Activated T-cell treated with anti-CD3 and anti-CD28 coated beads, Interleukin-2, amount 50 U/mL, for 48 hours (primary cell): Measurements from ENCODE around the gene SCNN1G.
A peak's percentile ranks its signal among the peaks of the same experiment; 100 is the strongest.
"Not testable (repeated sequence)": the region's sequence is repeated elsewhere in the genome, so short reads cannot be mapped to it uniquely, and the experiment has no call there.

Experiments used
- DNase-seq, 2 experiments: peaks; one replicate each; pipeline ENCODE4 v3.0.0-alpha.2; 2020

The SCNN1G gene, protein sequence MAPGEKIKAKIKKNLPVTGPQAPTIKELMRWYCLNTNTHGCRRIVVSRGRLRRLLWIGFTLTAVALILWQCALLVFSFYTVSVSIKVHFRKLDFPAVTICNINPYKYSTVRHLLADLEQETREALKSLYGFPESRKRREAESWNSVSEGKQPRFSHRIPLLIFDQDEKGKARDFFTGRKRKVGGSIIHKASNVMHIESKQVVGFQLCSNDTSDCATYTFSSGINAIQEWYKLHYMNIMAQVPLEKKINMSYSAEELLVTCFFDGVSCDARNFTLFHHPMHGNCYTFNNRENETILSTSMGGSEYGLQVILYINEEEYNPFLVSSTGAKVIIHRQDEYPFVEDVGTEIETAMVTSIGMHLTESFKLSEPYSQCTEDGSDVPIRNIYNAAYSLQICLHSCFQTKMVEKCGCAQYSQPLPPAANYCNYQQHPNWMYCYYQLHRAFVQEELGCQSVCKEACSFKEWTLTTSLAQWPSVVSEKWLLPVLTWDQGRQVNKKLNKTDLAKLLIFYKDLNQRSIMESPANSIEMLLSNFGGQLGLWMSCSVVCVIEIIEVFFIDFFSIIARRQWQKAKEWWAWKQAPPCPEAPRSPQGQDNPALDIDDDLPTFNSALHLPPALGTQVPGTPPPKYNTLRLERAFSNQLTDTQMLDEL

DNA sequence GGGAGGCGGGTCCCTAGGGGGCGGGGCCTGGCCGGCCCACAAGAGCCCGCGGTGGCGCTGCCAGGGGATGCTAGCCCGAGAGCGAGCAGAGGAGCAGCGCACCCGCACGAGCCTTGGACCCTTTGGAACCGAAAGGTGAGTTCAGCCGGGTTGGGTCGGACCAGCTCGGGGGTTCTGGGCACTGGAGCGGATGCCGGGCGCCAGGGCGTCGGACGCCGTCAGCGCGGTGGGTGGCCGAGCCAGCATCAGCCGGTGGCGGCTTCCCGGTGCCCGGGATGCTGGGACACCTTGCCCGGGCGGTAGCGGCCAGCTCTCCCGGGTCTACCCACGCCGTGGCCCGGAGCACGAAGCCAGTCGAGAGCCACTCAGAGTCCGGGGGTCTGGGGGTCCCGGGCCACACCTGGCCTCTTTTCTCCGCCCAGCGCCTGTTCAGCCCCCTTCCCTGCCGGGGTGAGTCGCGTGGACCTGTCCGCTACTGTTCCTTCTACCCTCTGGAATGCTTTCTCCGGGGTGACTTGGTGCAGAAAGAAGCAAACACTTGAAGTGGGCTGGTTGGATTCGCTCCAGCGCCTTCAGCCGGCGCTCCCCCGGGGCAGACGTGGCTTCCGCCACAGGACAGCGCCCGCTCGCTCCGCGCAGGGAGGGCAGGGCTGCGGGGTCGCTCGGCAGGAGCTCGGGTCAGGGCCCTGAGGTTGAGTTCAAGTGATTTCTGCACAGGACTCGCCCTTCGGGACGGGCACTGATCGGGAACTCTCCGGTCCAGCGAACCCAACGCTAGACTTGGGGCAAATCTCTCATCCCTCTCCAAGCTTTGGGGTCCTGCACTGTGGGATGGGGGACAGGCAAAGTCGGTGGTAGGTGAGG is at the start of gene SCNN1G:
TSS of gene SCNN1G (plus strand) at position 67 of the 864 bp plus-strand sequence. CDS start 3,527 bp downstream, outside the sequence.
- DNase-seq: peak in 1 of 2 experiments; percentile 18

DNA sequence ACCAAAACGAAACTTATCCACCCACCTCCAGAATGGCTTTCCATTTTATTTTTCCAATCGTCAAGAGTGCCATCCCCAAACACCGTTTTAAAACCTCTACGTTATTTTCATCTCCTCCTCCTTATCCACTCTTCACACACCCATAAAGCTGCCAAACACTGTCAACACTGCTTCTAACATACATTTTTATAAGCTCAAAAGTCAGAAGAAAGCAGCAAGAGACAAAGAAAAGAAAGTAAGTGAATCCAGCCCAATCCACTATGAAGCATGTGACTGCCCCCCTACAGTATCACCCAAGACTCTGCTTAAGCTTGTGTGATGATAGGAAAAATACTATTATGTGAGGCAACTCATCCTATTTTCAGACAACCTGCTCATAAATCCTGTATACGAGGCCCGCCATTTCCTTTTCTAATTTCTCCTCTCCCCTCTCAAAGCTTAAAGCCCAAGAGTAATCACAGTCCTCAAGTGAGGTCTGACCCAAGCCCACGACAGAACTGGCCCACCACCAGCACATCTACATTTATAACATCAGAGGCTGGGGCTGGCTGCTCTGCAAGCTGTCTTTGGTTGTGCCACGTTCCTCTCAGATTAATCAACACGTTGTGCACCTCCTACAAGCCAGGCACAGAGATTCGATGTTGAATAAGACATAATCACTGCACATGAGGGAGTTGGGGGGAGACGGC is 49.6 kb upstream of the SCNN1G start:
- no peak for DNase-seq

DNA sequence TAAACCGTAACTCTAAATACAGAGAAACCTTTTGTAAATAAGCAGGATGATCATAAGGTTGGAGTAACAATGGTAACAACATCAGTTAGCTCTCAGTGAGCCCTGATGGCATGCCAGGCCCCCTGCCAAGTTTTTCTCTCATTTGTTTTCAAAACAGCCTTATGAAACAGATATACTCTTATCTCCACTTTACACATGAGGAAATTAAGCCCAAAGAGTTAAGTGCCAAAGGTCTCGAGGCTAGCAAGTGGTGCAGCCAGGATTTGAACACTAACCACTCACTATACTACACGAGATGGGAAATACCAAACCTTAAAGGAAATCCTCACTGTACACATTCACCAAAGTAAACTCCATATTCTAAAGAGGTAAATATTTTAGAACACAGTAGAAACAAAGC is 48.3 kb upstream of the SCNN1G start:
- DNase-seq: no peak

DNA sequence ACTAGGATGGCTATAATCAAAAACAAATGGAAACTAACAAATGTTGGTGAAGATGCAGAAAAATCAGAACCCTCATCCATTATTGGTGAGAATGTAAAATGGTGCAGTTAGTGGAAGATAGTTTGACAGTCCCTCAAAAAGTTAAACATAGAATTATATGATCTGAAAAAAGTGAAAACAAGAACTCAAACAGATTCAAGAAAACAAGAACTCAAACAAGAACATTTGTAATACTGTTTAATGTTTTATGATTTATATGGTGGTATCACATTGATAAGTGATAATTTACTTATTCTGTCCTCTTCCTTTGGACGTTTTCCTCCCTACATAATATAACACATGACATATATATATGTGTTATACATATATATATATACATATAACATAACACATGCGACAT is 45.3 kb upstream of the SCNN1G start:
- DNase-seq: no peak

DNA sequence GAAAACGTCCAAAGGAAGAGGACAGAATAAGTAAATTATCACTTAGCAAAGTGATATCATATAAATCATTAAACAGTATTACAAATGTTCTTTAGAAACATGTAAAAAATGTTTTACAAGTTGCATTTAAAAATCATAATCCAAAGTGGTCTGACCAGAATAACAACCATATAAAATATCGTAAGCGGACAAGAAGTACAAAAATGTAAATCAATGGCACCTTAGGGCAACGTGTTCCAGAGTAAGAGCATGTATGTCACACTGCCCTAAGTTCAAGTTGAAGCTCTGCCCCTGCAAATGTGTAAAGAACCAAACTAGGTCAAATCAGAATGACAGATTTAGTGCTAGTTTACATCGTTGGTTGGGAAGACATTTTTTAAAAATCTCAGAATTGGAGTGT is 44.7 kb upstream of the SCNN1G start:
- DNase-seq: no peak

DNA sequence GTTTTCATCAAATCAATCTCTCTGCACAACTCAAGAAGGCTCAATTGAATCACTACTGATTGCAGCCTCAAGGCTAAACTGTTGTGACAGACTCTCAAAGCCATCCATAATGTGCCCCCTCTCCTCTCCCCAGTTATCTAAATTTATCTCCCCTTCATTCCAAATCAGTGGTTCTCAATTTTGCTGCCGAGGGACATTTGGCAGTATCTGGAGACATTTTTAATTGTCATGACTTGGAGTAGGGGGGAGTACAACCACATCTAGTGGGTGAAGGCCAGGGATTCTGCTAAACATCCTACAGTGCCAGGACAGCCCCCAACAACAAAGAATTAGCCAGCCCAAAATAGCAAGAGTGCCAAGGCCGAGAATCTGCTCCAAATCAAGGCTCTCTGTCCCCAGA is 42.4 kb upstream of the SCNN1G start:
- DNase-seq: no peak

DNA sequence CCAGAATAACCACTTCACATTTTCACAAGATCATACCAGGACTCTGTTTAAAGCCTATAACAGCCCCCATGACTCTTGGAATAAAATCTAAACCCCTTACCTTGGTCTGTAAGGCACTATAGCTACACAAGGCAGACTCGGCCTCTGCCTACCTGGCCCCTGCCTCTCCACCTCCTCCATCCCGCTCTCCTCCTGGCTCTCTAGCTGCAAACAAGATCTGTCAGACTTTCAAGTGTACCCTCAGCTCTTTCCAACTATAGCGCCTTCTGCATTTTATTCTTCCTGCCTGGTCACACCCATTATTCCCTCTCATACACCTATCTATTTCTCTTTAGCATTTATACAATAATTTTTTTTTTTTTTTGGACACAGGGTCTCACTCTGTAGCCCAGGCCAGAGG is 41.5 kb upstream of the SCNN1G start:
- DNase-seq: no peak

DNA sequence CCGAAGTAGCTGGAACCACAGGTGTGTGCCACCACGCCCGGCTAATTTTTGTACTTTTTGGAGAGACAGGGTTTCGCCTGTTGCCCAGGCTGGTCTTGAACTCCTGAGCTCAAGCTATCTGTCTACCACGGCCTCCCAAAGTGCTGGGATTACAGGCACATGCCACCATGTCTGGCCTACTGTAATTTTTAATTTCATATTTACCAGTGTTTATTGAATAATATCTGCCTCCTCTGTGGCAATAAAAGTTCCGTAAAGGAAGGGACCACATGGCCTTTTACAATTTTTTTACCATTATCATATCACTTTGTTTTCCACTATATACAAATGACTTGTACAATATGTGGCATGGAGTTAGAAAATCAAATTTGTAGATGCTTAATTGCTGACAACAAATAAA is 41.0 kb upstream of the SCNN1G start:
- no peak for DNase-seq

DNA sequence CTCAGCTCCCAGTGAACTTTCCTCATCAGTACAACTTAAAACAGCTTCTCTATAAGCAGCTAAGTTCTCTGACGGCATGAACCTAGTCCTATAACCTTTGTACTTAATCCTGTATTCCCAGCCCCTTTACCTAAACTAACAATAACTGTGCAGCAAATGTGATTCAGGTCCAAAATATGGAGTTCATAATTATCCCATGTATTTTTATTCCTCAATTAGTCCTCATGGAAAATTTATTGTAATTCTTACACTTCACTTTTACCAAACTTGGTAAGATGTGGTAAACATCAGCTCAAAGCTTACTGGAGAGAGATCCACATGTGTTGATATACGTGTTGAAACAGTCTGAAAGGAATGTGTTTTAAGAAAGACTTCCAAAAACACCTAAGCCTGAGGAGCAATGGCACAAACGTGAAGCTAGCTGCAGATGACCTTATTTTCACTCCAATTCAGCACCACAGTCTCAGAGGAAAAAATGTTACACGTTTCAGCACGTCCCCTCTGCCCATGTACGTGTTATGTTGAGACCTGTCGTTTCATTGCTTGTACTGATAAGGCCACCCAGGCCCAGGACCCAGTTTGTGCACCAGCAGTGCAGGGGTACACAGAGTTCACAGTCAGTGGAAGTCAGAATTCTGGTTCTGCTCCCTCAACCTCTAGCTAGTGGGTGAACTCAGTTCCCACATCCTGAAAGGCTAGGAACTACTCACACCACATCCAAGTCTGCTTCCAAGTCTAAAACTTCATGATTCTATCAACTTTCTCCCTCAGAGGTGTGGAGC is 40.4 kb upstream of the SCNN1G start:
- no peak for DNase-seq

DNA sequence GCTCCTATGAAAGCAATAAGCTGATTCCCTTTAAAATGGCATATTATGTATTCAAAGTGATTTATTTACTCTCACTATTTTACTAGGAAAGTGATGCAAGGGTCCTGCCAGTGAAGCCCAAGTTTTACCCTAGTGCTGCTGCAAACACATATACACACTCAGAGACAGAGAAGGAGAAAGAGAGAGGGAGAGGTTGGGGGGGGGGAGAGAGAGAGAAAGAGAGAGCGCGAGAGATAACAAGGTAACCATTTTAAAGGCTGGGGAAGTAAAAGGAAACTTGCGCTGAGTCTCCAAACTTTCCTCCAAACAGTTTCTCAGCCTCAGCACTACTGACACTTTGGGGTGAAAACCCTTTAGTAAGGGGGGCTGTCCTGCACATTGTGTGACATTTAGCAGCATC is 39.2 kb upstream of the SCNN1G start:
- DNase-seq: no peak

DNA sequence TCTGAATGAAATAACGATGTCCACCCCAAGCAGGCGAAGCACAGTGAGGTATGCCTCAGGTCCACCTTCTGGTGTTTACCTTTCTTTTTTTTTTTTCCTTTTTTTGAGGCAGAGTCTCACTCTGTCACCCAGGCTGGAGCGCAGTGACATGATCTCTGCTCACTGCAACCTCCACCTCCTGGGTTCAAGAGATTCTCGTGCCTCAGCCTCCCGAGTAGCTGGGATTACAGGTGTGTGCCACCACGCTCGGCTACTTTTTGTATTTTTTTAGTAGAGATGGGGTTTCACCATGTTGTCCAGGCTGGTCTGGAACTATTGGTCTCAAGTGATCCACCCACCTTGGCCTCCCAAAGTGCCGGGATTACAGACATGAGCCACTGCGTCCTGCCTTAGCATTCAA is 38.2 kb upstream of the SCNN1G start:
- not testable (repeated sequence) for DNase-seq

DNA sequence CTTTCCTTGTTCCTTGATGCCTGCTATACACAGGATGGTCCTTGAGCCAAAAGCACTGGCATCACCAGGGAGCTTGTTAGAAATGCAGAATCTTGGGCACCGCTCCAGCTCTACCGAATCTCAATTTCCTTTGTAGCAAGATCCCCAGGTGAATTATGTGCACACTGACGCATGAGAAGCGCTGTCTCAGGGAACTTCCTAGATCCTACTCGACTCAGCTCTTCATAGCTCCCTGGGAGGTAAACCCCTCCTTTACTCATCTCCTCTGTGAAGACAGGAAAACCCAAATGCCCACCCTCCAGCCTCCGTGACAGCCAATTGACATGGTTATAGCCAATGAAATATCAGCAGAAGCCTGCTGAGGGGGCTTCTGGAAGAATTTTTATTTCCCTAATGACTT is 37.4 kb upstream of the SCNN1G start:
- DNase-seq: no peak

DNA sequence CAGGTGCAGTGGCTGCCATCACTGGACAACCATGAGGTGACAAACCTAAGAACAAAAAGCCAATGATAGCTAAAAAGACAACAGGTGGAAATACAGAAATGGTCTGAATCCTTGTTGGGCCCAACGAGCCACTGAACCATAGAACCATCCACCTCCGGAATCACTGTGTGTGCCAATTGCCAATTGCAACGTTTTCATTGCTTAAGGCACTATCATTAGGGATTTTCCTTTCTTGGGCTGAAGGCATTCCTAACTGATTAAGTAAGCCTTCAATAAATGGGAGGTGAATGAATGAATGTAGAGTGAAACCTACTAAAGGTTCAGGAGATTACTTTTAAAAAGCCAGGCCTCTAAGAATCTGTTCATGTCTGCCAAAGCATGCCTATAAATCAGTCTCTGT is 36.9 kb upstream of the SCNN1G start:
- DNase-seq: no peak

DNA sequence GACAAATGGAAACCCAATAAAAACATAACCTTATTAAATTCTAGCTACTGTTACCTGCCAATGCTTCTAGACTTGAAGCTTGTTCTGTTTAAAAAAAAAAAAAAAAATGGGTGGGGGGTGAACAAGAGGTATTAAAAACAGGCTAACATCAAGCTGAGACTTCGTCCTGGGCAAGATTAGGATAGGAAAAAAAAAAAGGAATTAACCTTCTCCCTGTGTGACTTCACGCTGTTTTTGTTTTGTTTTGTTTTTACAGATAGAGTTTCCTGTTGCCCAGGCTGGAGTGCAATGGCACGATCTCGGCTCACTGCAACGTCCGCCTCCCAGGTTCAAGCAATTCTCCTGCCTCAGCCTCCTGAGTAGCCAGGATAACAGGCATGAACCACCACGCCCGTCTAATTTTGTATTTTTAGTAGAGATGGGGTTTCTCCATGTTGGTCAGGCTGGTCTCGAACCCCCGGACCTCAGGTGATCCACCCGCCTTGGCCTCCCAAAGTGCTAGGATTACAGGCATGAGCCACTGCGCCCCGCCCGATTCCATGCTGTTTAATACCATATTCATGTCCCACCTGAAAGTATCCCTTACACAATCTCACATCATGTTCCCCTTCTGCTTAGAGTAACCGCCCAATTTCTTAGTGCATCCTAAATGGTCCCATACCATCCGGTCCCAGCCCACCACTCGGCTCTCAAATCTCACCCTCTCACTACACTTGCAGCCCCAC is 35.5 kb upstream of the SCNN1G start:
- DNase-seq: no peak

DNA sequence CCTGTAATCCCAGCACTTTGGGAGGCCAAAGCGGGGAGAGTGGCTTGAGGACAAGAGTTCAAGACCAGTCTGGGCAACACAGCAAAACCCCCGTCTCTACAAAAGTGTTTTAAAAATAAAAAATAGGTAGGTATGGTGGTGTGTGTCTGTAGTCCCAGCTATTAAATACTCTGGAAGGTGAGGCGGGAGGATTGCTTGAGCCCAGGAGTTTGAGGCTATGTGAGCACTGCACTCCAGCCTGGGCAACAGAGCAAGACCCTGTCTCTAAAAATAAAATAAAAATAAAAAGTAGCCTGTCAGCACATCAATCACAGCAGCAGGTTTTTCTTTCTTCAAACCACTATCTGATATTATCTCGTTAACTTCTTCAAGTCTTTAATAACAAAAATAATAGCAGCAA is 34.9 kb upstream of the SCNN1G start:
- no peak for DNase-seq

DNA sequence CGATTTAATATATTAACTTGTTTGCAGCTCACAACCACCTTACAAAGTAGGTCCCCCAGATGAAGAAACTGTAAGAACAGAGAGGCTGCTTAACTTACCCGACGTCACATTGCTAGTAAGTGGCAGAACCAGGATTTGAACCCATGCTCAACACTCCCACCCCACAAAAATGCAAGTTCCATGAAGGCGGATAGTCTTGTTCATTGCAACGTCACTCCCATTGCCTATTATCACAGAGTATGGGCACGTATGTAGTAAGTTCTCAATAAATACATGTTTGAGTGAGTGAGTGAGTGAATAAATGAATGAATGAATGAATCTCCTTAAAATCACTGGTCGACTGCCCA is 34.4 kb upstream of the SCNN1G start:
- no peak for DNase-seq

DNA sequence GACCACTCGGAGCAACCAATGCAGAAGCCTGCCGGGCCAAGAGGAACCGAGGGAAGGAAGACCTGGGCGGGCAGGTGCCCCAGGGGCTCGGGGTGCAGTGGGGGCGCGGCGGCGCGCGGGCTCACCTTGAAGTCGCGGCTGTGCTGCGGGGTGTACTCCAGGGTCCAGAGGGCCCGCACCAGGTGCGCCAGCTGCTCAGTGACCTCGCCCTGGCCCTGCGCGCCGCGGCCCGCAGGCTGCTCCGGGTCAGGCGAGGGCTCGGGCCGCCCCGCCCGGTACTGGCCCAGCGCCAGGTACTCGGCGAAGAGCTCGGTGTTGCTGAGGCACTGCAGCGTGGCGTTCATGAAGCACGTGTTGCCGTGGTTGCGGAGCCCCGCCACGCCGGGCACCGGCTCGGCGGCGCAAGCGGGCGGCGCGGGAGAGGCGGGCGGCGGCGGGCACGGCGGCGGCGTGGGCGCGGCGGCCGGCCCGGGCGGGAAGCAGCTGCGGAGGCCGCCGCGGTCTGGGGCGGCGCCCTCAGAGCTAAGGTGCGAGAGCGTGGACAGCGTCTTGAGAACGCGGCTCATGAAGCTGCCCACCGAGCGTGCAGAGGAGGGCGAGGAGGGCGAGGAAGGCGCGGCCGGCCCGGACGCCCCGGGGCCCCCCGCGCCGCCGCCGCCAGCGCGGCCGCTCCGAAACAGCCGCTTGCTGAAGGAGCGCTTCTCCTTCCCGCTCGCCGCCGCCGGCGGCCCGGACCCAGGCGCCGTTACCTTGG is 33.9 kb upstream of the SCNN1G start:
- peak; percentile 62 to 67 for DNase-seq

DNA sequence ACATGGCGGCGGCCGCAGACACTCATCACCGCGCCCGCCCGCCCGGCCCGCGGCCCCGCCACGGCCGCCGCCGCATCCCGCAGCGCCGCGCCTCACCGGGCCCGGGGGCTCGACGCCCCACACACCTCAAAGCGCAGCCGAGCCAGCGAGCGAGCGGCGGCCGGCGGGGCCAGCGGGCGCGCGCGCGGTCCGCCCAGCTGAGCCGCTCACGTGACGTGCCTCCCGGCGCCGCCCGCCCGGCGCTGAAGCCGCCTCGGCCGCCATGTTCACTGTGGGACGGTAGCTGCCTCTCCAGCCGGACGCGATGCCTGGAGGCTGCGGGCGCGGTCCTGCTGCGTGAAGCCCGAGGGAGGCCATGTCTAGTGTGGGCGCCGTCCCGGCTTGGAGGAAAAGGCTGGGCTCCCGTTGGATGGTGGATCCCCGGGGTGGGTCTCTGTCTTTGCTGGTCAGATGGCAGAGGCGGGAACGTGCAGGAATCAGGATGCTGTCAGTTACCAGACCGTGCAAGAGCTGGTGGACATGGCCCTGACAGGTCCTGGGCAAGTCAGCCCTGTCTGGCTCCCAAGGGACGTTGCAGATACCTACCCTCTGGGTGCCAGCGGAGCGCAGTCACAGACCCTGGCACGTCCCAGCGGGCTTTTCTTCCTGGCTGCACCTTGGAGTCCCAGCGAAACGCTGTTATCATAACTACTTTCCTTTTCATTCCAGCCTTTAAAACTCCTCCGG is 33.1 kb upstream of the SCNN1G start, which contains the start of gene USP31:
TSS of gene USP31 (minus strand) at position 186 of the 726 bp plus-strand sequence. CDS start at position 4, 182 bp downstream.
- DNase-seq: peak; percentile 92 to 94

DNA sequence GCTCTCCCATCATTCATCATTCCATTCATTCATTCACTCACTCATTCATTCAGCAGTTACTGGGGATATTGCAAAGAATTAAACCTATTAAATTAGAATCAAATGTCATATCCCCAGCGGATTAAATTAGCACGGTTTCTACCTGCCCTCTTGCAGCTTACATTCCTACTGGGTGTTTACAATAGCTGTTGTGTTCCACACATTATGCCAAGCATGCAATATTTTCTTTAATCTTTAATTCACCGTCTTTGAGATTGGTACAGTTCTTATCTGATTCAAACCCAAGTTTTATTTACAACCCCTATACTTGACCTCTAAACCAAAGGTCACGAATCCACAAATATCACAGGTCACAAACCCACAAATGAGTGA is 32.6 kb upstream of the SCNN1G start:
- DNase-seq: no peak
